ENCODE measurements around the gene OR4D5. TPM values are rescaled to one million over a fixed set of nuclear protein-coding genes. Genes with fewer than 3 reads are reported as not detected.

Gene OR4D5
- not detected in 2 replicates for total RNA-seq (2021)
- not detected for Bru-seq, nascent RNA
- BruChase-seq, experiment 1, labeled RNA remaining after a 2-hour chase: not detected
- BruChase-seq, experiment 2, labeled RNA remaining after a 6-hour chase: not detected
- long read RNA-seq: 0 reads

DNA sequence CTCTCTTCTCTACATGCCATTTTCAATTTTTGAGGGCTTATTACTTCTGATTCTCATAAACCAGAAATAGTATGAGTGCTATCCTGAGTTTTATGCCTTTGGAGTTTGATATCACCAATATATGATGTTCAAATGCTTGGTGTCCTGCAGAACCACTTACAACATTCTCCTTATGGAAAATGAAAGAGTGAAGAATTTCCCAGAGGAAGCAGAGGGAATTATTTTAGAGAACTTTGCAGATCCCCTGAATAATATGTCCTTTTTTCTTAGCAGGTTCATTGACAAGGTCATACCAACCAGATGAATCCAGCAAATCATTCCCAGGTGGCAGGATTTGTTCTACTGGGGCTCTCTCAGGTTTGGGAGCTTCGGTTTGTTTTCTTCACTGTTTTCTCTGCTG is at the start of gene OR4D5:
TSS of gene OR4D5 (plus strand) at position 301 of the 400 bp plus-strand sequence. CDS start at position 301, 0 bp downstream.
- Histone ChIP-seq H3K27ac (no peak within 1 kb of the TSS), H4K20me1 (ENCODE audit: insufficient read depth) (no peaks in the 10 kb centered on the region), H3K9me2 (ENCODE audit: insufficient read depth) (no peaks in the 10 kb centered on the region; the same call in 1 of the 2 replicates), H3K9me3 (ENCODE audit: insufficient read depth, low read depth) (no peaks in the 10 kb centered on the region), H3K4me3 (no peak within 1 kb of the TSS), H3K36me3 (ENCODE audit: low read depth) (no peaks in the 10 kb centered on the region), H3K27me3 (ENCODE audit: insufficient read depth, low read depth) (no peaks in the 10 kb centered on the region), H3K79me2 (ENCODE audit: low read depth) (no peaks in the 10 kb centered on the region), H3K4me2 (no peak within 1 kb of the TSS), H3F3A (ENCODE audit: insufficient read depth, low read depth) (no peaks in the 10 kb centered on the region), H2AFZ (no peak within 1 kb of the TSS; the same call in 1 of the 2 replicates), H3K4me1 (replicated peaks; ENCODE audit: insufficient read depth) (no peaks in the 10 kb centered on the region)
- TF ChIP-seq, protein P1, sequence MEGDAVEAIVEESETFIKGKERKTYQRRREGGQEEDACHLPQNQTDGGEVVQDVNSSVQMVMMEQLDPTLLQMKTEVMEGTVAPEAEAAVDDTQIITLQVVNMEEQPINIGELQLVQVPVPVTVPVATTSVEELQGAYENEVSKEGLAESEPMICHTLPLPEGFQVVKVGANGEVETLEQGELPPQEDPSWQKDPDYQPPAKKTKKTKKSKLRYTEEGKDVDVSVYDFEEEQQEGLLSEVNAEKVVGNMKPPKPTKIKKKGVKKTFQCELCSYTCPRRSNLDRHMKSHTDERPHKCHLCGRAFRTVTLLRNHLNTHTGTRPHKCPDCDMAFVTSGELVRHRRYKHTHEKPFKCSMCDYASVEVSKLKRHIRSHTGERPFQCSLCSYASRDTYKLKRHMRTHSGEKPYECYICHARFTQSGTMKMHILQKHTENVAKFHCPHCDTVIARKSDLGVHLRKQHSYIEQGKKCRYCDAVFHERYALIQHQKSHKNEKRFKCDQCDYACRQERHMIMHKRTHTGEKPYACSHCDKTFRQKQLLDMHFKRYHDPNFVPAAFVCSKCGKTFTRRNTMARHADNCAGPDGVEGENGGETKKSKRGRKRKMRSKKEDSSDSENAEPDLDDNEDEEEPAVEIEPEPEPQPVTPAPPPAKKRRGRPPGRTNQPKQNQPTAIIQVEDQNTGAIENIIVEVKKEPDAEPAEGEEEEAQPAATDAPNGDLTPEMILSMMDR (conservative IDR thresholded peaks at IDR 0.05): no peak
- TF ChIP-seq EZH2 (IDR thresholded peaks at IDR 0.05; ENCODE audit: low read depth): no peak
- POLR2A ChIA-PET (ENCODE audit: unreplicated experiment): no interaction called here
- CTCF ChIA-PET: no interaction called here
- BruUV-seq (replicated peaks): no TSS peak
- DNase-seq: no peak
- intact Hi-C loops (cut with micrococcal nuclease; ENCODE audit: unreplicated experiment): no loop called here

DNA sequence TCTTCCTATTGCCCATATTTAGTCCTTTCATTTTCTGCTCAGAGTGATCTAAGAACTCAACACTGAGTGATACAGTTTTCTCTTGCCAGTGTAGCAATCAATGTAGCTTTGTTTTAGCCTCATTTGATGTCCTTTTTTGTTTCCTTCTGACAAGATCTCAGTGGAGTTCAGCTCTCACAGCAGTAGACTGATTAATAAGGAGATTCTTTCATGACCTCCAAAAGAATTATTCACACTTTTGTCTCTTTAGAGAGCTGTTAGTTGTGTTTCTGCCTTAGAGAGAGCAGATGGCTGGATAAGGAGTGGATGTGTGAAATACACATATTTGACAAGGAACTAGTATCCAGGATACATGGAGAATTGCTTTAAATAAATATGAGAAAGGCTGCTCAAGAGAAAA is 47.4 kb upstream of the OR4D5 start:
- TF ChIP-seq, protein P1 (conservative IDR thresholded peaks at IDR 0.05): no peak
- TF ChIP-seq EZH2 (IDR thresholded peaks at IDR 0.05; ENCODE audit: low read depth): no peak
- ChIA-PET CTCF (no interaction called here), POLR2A (ENCODE audit: unreplicated experiment) (no interaction called here)
- no TSS peak for BruUV-seq (replicated peaks)
- Histone ChIP-seq H3K4me3 (no peak overlapping the region), H3K27me3 (ENCODE audit: insufficient read depth, low read depth) (0 out of 2 replicates have a peak, but pooled peaks cover 3% of the 10 kb centered on the region), H3F3A (ENCODE audit: insufficient read depth, low read depth) (no peaks in the 10 kb centered on the region), H2AFZ (no peak overlapping the region), H3K27ac (no peak overlapping the region), H3K9me3 (ENCODE audit: insufficient read depth, low read depth) (no peaks in the 10 kb centered on the region), H3K4me1 (replicated peaks; ENCODE audit: insufficient read depth) (no peaks in the 10 kb centered on the region), H3K9me2 (ENCODE audit: insufficient read depth) (no peaks in the 10 kb centered on the region), H3K79me2 (ENCODE audit: low read depth) (no peaks in the 10 kb centered on the region), H3K36me3 (ENCODE audit: low read depth) (no peaks in the 10 kb centered on the region), H3K4me2 (no peak overlapping the region), H4K20me1 (ENCODE audit: insufficient read depth) (0 out of 2 replicates have a peak, but pooled peaks cover 3% of the 10 kb centered on the region)
- no peak for DNase-seq
- intact Hi-C loops (cut with micrococcal nuclease; ENCODE audit: unreplicated experiment): no loop called here

DNA sequence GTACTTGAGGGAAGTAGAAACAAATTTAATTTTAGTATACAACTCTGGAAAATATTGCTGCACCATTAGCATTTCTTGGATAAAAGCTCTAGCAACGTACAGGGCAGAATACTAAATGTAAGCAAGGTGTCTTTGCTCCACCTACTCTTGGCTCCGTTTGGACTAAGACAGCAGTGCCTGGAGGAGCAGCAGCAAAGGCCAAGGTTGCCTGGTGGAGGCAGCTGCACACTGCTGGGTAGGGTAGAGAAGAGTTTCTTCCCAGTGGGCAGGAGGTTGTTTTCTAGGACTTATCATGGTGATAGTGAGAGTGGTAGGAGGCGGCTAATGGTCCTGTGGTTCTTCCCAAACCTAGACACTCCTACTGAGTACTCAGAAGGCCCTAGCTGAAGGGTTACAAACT is 39.6 kb upstream of the OR4D5 start:
- no peak overlapping the region for H3K4me2 ChIP-seq
- no peaks in the 10 kb centered on the region for H3K9me2 ChIP-seq (ENCODE audit: insufficient read depth)
- no peak for DNase-seq
- ChIA-PET POLR2A (ENCODE audit: unreplicated experiment) (no interaction called here), CTCF (no interaction called here)
- H4K20me1 ChIP-seq (ENCODE audit: insufficient read depth): 0 out of 2 replicates have a peak, but pooled peaks cover 3% of the 10 kb centered on the region
- H3F3A ChIP-seq (ENCODE audit: insufficient read depth, low read depth): no peaks in the 10 kb centered on the region
- no peak overlapping the region for H3K27ac ChIP-seq
- H2AFZ ChIP-seq: no peak overlapping the region
- TF ChIP-seq EZH2 (IDR thresholded peaks at IDR 0.05; ENCODE audit: low read depth): no peak
- TF ChIP-seq, protein P1 (conservative IDR thresholded peaks at IDR 0.05): no peak
- intact Hi-C loops (cut with micrococcal nuclease; ENCODE audit: unreplicated experiment): no loop called here
- H3K36me3 ChIP-seq (ENCODE audit: low read depth): no peaks in the 10 kb centered on the region
- H3K4me3 ChIP-seq: no peak overlapping the region
- H3K27me3 ChIP-seq (ENCODE audit: insufficient read depth, low read depth): 0 out of 2 replicates have a peak, but pooled peaks cover 19% of the 10 kb centered on the region
- BruUV-seq (replicated peaks): no TSS peak
- no peaks in the 10 kb centered on the region for H3K79me2 ChIP-seq (ENCODE audit: low read depth)
- H3K9me3 ChIP-seq (ENCODE audit: insufficient read depth, low read depth): no peaks in the 10 kb centered on the region
- no peaks in the 10 kb centered on the region for H3K4me1 ChIP-seq (replicated peaks; ENCODE audit: insufficient read depth)
